ENCODE results near the gene RCAN3.

GRCh38 chr1:24535021-24535424 is 32.4 kb downstream of the RCAN3 start:
- TF ChIP-seq CTCF (IDR thresholded peaks at IDR 0.05; ENCODE audit: poor library complexity) (no peak), EZH2 (IDR thresholded peaks at IDR 0.05; ENCODE audit: borderline replicate concordance) (no peak), EZH2phosphoT487 (IDR thresholded peaks at IDR 0.05; ENCODE audit: low read depth, severe bottlenecking, unreplicated experiment) (no peak)
